ENCODE data around the gene ZCCHC7. TPM values are rescaled to one million over a fixed set of nuclear protein-coding genes. Genes with fewer than 3 reads are reported as not detected.

ZCCHC7 gene
- total and polyA plus RNA-seq, 10 of the 15 experiments (the other 5 are each of a cell fraction or from before 2014, with no cell fraction given): 42.9 to 178 (median 53.3) TPM

GRCh38 chr9:37406603-37407401 lies 286.4 kb downstream of the ZCCHC7 start (continued):
- TF ChIP-seq RELB (IDR thresholded peaks at IDR 0.05; ENCODE audit: low read depth): no peak
- 0 out of 2 replicates have a peak, but pooled peaks have one; percentile 0 for TF ChIP-seq NFYB (IDR thresholded peaks at IDR 0.05; ENCODE audit: insufficient read depth, low read depth, low read length)
- no peak for TF ChIP-seq ZBTB4 (CRISPR knock-in tag; IDR thresholded peaks at IDR 0.05)
- TF ChIP-seq RELA (IDR thresholded peaks at IDR 0.05; ENCODE audit: borderline replicate concordance, partially characterized antibody): no peak
- TF ChIP-seq, protein P1, sequence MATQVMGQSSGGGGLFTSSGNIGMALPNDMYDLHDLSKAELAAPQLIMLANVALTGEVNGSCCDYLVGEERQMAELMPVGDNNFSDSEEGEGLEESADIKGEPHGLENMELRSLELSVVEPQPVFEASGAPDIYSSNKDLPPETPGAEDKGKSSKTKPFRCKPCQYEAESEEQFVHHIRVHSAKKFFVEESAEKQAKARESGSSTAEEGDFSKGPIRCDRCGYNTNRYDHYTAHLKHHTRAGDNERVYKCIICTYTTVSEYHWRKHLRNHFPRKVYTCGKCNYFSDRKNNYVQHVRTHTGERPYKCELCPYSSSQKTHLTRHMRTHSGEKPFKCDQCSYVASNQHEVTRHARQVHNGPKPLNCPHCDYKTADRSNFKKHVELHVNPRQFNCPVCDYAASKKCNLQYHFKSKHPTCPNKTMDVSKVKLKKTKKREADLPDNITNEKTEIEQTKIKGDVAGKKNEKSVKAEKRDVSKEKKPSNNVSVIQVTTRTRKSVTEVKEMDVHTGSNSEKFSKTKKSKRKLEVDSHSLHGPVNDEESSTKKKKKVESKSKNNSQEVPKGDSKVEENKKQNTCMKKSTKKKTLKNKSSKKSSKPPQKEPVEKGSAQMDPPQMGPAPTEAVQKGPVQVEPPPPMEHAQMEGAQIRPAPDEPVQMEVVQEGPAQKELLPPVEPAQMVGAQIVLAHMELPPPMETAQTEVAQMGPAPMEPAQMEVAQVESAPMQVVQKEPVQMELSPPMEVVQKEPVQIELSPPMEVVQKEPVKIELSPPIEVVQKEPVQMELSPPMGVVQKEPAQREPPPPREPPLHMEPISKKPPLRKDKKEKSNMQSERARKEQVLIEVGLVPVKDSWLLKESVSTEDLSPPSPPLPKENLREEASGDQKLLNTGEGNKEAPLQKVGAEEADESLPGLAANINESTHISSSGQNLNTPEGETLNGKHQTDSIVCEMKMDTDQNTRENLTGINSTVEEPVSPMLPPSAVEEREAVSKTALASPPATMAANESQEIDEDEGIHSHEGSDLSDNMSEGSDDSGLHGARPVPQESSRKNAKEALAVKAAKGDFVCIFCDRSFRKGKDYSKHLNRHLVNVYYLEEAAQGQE (IDR thresholded peaks at IDR 0.05; ENCODE audit: low read depth, low read length): no peak

Data from GM12878 (cell line).